WTC11 (cell line): Measurements from ENCODE around the gene MYCBP. TPM values are rescaled to one million over a fixed set of nuclear protein-coding genes. Genes with fewer than 3 reads are reported as not detected.
"Not testable (repeated sequence)": the region's sequence is repeated elsewhere in the genome, so short reads cannot be mapped to it uniquely, and the experiment has no call there.

ENCODE experiments used
- ATAC-seq: fragments of 200-7000 bp; cut with Tn5 transposase; 2 replicates; pipeline ENCODE4 v1.10.0; 2021; ENCODE audit warnings: mild to moderate bottlenecking, moderate library complexity
- CTCF ChIA-PET: fragments of 300-600 bp; sonication (Branson Sonifier 250); formaldehyde crosslinking; loops from one replicate; lab custom pipeline; 2021; ENCODE audit warnings: antibody characterized with exemption; lab: Charles Lee
- POLR2A ChIA-PET: fragments of 350-600 bp; sonication (Branson Sonifier 250); formaldehyde crosslinking; loops from one replicate; lab custom pipeline; 2021; ENCODE audit warnings: antibody characterized with exemption; lab: Charles Lee
- DNase-seq: peaks from one replicate; pipeline ENCODE4 v3.0.0; 2021; ENCODE audit warnings: low spot score
- H3K27ac Mint-ChIP-seq: 2 replicates; pipeline ENCODE4 v1.8.0; 2021; ENCODE audit warnings: mixed read lengths
- H3K27me3 Mint-ChIP-seq: 2 replicates; pipeline ENCODE4 v1.8.0; 2021; ENCODE audit warnings: low read depth, mild to moderate bottlenecking, moderate library complexity, mixed read lengths
- H3K36me3 Mint-ChIP-seq: 2 replicates; pipeline ENCODE4 v1.8.0; 2021; ENCODE audit warnings: mixed read lengths
- H3K4me1 Mint-ChIP-seq: 2 replicates; pipeline ENCODE4 v1.8.0; 2022; ENCODE audit warnings: mixed read lengths
- H3K4me3 Mint-ChIP-seq: 2 replicates; pipeline ENCODE4 v1.8.0; 2021; ENCODE audit warnings: mild to moderate bottlenecking, moderate library complexity, mixed read lengths
- H3K9me3 Mint-ChIP-seq: 2 replicates; pipeline ENCODE4 v1.8.0; 2021; ENCODE audit warnings: mixed read lengths
- EMX1 ChIP-seq: fragments of 250-450 bp; sonication (Bioruptor Pico); IDR thresholded peaks from 2 replicates; pipeline ENCODE4 v1.8.0; 2021; ENCODE audit warnings: mild to moderate bottlenecking
- FOXK1 ChIP-seq: sonication (generic); formaldehyde crosslinking; IDR thresholded peaks from 2 replicates; pipeline ENCODE4 v1.8.0; 2022; ENCODE audit warnings: mild to moderate bottlenecking, moderate library complexity, missing genetic modification reagents
- JAZF1 ChIP-seq: fragments of 250-450 bp; sonication (Bioruptor Pico); IDR thresholded peaks from 2 replicates; pipeline ENCODE4 v1.9.0; 2021; ENCODE audit warnings: moderate library complexity, mild to moderate bottlenecking, inconsistent platforms
- MXD4 ChIP-seq: fragments of 250-450 bp; sonication (Bioruptor Pico); IDR thresholded peaks from 2 replicates; pipeline ENCODE4 v1.8.0; 2021; ENCODE audit warnings: mild to moderate bottlenecking, moderate library complexity, borderline replicate concordance
- OVOL2 ChIP-seq: fragments of 250-450 bp; sonication (Bioruptor Pico); IDR thresholded peaks from 2 replicates; pipeline ENCODE4 v1.9.0; 2021; ENCODE audit warnings: mild to moderate bottlenecking, borderline replicate concordance
- RELA ChIP-seq: sonication (generic); formaldehyde crosslinking; IDR thresholded peaks from 2 replicates; pipeline ENCODE4 v1.8.1; 2022; ENCODE audit warnings: missing genetic modification reagents, mild to moderate bottlenecking, borderline replicate concordance
- TEAD4 ChIP-seq: sonication (generic); formaldehyde crosslinking; IDR thresholded peaks from 2 replicates; pipeline ENCODE4 v1.8.0; 2022; ENCODE audit warnings: mild to moderate bottlenecking, missing genetic modification reagents
- ZNF219 ChIP-seq: sonication (generic); formaldehyde crosslinking; IDR thresholded peaks from 2 replicates; pipeline ENCODE4 v1.8.0; 2023; ENCODE audit warnings: missing genetic modification reagents, mild to moderate bottlenecking, borderline replicate concordance
- ZNF423 ChIP-seq: fragments of 250-450 bp; sonication (Bioruptor Pico); IDR thresholded peaks from 2 replicates; pipeline ENCODE4 v2.1.2; 2022; ENCODE audit warnings: mild to moderate bottlenecking, moderate library complexity
- total RNA-seq: library from RNA; stranded (reverse); gene quantifications from 3 replicates; pipeline ENCODE4 v1.2.3, GENCODE V29; 2021
- TF ChIP-seq, protein P1 (sequence below): sonication (generic); formaldehyde crosslinking; IDR thresholded peaks from 2 replicates; pipeline ENCODE4 v1.8.1; 2022; ENCODE audit warnings: mild to moderate bottlenecking, missing genetic modification reagents, moderate library complexity, borderline replicate concordance
- TF ChIP-seq, protein P2 (sequence below): fragments of 200-600 bp; IDR thresholded peaks from 2 replicates; pipeline ENCODE4 v1.8.0; 2022; ENCODE audit warnings: antibody characterized with exemption
- TF ChIP-seq, protein P3 (sequence below): sonication (generic); formaldehyde crosslinking; IDR thresholded peaks from 2 replicates; pipeline ENCODE4 v1.8.1; 2023; ENCODE audit warnings: mild to moderate bottlenecking, missing genetic modification reagents, moderate library complexity
- TF ChIP-seq, protein P4 (sequence below): sonication (generic); formaldehyde crosslinking; IDR thresholded peaks from 2 replicates; pipeline ENCODE4 v1.8.0; 2022; ENCODE audit warnings: mild to moderate bottlenecking, missing genetic modification reagents
- TF ChIP-seq, protein P5 (sequence below): sonication (generic); formaldehyde crosslinking; IDR thresholded peaks from 2 replicates; pipeline ENCODE4 v1.8.0; 2022; ENCODE audit warnings: mild to moderate bottlenecking, missing genetic modification reagents
- TF ChIP-seq, protein P6 (sequence below): fragments of 250-450 bp; sonication (Bioruptor Pico); IDR thresholded peaks from 2 replicates; pipeline ENCODE4 v2.1.2; 2022; ENCODE audit warnings: mild to moderate bottlenecking, moderate library complexity
- TF ChIP-seq, protein P7 (sequence below): sonication (generic); formaldehyde crosslinking; IDR thresholded peaks from 2 replicates; pipeline ENCODE4 v1.8.1; 2022; ENCODE audit warnings: missing genetic modification reagents, borderline replicate concordance

MYCBP gene
- total RNA-seq, 1 experiment from 2014 or later: 31.4 TPM

DNA sequence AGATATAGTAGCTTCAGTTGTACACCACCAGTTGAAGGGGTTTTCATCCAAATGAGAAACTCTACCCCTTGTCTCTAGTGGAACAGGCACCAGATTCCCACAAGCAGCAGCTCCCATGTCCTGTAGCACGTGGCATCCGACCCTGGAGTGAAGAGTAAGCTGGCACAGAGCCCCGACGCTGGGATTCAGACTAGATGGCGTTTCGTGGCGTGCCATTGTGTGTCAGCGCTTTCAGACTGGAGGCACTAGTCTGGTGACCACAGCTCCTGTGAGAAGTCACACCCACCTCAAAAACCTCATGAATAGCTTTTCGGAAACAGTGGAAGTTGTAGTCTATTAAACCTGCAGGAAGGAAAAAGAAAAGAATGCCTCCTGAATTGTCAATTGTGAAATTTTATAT, 33.8 kb downstream of the MYCBP start:
- Mint-ChIP-seq H3K27ac (no peak overlapping the region), H3K4me3 (no peak overlapping the region), H3K36me3 (peaks cover 32% of the 10 kb centered on the region), H3K4me1 (peaks cover 22% of the 10 kb centered on the region), H3K9me3 (no peaks in the 10 kb centered on the region), H3K27me3 (no peaks in the 10 kb centered on the region)
- CTCF ChIA-PET: no interaction called here
- TF ChIP-seq RELA (CRISPR knock-in tag) (no peak), ZNF219 (CRISPR knock-in tag) (no peak), ZNF423 (CRISPR knock-in tag) (no peak), FOXK1 (CRISPR knock-in tag) (no peak), JAZF1 (CRISPR knock-in tag) (no peak)
- TF ChIP-seq, protein P1, sequence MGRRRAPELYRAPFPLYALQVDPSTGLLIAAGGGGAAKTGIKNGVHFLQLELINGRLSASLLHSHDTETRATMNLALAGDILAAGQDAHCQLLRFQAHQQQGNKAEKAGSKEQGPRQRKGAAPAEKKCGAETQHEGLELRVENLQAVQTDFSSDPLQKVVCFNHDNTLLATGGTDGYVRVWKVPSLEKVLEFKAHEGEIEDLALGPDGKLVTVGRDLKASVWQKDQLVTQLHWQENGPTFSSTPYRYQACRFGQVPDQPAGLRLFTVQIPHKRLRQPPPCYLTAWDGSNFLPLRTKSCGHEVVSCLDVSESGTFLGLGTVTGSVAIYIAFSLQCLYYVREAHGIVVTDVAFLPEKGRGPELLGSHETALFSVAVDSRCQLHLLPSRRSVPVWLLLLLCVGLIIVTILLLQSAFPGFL (CRISPR knock-in tag): no peak
- POLR2A ChIA-PET: interaction anchor here (0.6 kb wide), 1 partner anchor 822 kb away, joined by 4 read pairs; no protein-coding TSS in a partner anchor
- DNase-seq (no peak), ATAC-seq (no peak)

DNA sequence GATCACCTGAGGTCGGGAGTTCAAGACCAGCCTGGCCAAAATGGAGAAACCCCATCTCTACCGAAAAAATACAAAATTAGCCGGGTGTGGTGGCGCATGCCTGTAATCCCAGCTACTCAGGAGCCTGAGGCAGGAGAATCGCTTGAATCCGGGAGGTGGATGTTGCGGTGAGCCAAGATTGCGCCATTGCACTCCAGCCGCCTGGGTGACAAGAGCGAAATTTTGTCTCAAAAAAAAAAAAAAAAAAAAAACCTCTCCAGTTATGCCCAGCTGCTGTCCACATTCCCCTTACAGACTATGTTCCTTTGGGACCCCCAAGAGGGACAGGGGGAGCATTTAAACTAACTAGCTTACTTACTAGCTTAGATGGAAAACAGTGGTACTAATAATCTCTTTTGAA, 36.8 kb downstream of the MYCBP start:
- not testable (repeated sequence) for DNase-seq

DNA sequence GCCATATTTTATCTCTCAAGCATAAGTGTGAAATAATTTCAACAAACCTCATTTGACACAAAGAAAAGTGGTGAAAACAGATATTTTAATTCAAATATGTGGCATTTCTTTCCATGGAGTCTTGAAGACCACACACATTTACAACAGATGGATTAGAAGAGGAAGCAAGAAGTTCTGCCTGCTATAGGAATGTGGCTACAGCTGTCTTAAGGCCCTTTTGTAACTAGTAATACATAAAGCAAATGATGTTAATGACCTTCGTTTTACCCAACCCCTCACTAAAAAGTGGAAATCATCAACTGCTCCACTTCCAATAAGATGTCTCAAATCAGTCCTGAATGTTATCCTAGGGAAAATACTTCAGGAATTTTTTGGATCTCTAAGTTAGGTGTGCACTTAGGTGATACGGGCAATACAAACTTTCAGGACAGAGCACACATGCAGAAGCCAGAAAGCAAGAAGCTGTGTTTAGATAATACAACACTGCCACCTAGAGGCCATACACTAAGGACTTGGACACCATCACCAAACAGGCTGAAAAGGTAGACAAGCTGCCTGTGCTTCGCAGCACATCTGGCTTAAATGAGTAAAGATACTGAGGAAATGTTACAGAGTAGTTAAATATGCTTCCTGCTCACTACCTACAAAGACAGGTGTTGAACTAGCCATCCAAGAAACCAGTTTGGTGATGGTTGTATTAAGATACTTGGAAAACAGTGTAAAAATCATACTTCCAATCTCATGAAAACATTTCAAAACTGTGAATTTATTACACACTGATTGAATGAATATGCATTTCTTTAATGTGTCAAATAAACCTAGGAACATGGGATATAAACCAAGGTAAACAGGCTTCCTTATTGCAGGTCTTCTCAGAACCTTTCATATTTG, 38.0 kb downstream of the MYCBP start:
- ChIA-PET CTCF (interaction anchor here (0.5 to 2.7 kb wide), 48 partner anchors 9 to 845 kb away, joined by 3 to 42 read pairs (median 4); partner anchors contain the start of gene SF3A3), POLR2A (interaction anchor here (0.6 to 1.1 kb wide), 2 partner anchors 10 to 236 kb away, joined by 3 read pairs; no protein-coding TSS in a partner anchor)
- Mint-ChIP-seq H3K9me3 (no peaks in the 10 kb centered on the region), H3K27ac (no peak overlapping the region), H3K4me3 (no peak overlapping the region), H3K4me1 (peaks cover 22% of the 10 kb centered on the region), H3K27me3 (no peaks in the 10 kb centered on the region), H3K36me3 (peaks cover 16% of the 10 kb centered on the region)
- DNase-seq: peak; percentile 37
- peak; percentile 87 for ATAC-seq
- TF ChIP-seq, protein P2, sequence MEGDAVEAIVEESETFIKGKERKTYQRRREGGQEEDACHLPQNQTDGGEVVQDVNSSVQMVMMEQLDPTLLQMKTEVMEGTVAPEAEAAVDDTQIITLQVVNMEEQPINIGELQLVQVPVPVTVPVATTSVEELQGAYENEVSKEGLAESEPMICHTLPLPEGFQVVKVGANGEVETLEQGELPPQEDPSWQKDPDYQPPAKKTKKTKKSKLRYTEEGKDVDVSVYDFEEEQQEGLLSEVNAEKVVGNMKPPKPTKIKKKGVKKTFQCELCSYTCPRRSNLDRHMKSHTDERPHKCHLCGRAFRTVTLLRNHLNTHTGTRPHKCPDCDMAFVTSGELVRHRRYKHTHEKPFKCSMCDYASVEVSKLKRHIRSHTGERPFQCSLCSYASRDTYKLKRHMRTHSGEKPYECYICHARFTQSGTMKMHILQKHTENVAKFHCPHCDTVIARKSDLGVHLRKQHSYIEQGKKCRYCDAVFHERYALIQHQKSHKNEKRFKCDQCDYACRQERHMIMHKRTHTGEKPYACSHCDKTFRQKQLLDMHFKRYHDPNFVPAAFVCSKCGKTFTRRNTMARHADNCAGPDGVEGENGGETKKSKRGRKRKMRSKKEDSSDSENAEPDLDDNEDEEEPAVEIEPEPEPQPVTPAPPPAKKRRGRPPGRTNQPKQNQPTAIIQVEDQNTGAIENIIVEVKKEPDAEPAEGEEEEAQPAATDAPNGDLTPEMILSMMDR: peak; percentile 68
- TF ChIP-seq, protein P3, sequence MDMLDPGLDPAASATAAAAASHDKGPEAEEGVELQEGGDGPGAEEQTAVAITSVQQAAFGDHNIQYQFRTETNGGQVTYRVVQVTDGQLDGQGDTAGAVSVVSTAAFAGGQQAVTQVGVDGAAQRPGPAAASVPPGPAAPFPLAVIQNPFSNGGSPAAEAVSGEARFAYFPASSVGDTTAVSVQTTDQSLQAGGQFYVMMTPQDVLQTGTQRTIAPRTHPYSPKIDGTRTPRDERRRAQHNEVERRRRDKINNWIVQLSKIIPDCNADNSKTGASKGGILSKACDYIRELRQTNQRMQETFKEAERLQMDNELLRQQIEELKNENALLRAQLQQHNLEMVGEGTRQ (CRISPR knock-in tag): no peak

More for the DNA sequence above, 36.8 kb downstream of the MYCBP start:
- CTCF ChIA-PET: interaction anchor here (0.7 to 2.7 kb wide), 2 partner anchors 263 to 333 kb away, joined by 3 to 10 read pairs; no protein-coding TSS in a partner anchor
- H3K9me3 Mint-ChIP-seq, ATAC-seq, H3K27ac Mint-ChIP-seq, H3K4me3 Mint-ChIP-seq, H3K27me3 Mint-ChIP-seq, POLR2A ChIA-PET: not testable (repeated sequence)
- Mint-ChIP-seq H3K4me1 (peaks cover 22% of the 10 kb centered on the region), H3K36me3 (peaks cover 19% of the 10 kb centered on the region)

DNA sequence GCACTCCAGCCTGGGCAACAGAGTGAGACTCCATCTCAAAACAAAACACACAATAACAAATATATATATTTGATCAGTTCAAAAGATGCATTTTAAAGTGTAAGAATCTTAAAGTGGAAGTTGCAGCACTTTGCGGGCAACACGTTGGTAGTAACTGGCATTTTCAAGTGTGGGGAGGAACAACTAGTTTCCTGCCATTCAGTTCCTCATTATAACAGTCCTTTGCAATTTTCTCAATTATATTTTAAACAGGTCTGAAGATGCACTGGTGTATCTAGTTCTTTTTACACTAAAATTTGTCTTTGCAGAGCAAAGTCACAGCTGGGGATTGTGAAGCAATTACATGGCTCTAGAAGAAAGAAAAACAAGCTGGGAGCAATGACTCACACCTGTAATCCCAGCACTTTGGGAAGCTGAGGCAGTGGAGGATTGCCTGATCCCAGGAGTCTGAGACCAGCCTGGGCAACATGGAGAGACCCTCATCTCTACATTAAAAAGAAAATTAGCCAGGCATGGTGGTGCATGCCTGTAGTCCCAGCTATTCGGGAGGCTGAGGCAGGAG, 38.8 kb downstream of the MYCBP start:
- Mint-ChIP-seq H3K36me3 (peaks cover 13% of the 10 kb centered on the region), H3K9me3 (no peaks in the 10 kb centered on the region), H3K27me3 (no peaks in the 10 kb centered on the region), H3K4me1 (peaks cover 22% of the 10 kb centered on the region), H3K4me3 (no peak overlapping the region), H3K27ac (no peak overlapping the region)
- ATAC-seq (no peak), DNase-seq (no peak)
- ChIA-PET POLR2A (no interaction called here), CTCF (interaction anchor here (0.5 to 2.7 kb wide), 22 partner anchors 11 to 844 kb away, joined by 3 to 42 read pairs (median 5); partner anchors contain the start of gene SF3A3)
- TF ChIP-seq, protein P4, sequence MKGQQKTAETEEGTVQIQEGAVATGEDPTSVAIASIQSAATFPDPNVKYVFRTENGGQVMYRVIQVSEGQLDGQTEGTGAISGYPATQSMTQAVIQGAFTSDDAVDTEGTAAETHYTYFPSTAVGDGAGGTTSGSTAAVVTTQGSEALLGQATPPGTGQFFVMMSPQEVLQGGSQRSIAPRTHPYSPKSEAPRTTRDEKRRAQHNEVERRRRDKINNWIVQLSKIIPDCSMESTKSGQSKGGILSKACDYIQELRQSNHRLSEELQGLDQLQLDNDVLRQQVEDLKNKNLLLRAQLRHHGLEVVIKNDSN: no peak
- TF ChIP-seq, protein P5, sequence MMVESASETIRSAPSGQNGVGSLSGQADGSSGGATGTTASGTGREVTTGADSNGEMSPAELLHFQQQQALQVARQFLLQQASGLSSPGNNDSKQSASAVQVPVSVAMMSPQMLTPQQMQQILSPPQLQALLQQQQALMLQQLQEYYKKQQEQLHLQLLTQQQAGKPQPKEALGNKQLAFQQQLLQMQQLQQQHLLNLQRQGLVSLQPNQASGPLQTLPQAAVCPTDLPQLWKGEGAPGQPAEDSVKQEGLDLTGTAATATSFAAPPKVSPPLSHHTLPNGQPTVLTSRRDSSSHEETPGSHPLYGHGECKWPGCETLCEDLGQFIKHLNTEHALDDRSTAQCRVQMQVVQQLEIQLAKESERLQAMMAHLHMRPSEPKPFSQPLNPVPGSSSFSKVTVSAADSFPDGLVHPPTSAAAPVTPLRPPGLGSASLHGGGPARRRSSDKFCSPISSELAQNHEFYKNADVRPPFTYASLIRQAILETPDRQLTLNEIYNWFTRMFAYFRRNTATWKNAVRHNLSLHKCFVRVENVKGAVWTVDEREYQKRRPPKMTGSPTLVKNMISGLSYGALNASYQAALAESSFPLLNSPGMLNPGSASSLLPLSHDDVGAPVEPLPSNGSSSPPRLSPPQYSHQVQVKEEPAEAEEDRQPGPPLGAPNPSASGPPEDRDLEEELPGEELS (CRISPR knock-in tag): no peak
- TF ChIP-seq, protein P6, sequence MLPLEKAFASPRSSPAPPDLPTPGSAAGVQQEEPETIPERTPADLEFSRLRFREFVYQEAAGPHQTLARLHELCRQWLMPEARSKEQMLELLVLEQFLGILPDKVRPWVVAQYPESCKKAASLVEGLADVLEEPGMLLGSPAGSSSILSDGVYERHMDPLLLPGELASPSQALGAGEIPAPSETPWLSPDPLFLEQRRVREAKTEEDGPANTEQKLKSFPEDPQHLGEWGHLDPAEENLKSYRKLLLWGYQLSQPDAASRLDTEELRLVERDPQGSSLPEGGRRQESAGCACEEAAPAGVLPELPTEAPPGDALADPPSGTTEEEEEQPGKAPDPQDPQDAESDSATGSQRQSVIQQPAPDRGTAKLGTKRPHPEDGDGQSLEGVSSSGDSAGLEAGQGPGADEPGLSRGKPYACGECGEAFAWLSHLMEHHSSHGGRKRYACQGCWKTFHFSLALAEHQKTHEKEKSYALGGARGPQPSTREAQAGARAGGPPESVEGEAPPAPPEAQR: no peak
- TF ChIP-seq, protein P7, sequence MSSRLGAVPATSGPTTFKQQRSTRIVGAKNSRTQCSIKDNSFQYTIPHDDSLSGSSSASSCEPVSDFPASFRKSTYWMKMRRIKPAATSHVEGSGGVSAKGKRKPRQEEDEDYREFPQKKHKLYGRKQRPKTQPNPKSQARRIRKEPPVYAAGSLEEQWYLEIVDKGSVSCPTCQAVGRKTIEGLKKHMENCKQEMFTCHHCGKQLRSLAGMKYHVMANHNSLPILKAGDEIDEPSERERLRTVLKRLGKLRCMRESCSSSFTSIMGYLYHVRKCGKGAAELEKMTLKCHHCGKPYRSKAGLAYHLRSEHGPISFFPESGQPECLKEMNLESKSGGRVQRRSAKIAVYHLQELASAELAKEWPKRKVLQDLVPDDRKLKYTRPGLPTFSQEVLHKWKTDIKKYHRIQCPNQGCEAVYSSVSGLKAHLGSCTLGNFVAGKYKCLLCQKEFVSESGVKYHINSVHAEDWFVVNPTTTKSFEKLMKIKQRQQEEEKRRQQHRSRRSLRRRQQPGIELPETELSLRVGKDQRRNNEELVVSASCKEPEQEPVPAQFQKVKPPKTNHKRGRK (CRISPR knock-in tag): no peak
- TF ChIP-seq OVOL2 (CRISPR knock-in tag): no peak
- TF ChIP-seq MXD4 (CRISPR knock-in tag): no peak
- no peak for TF ChIP-seq TEAD4 (CRISPR knock-in tag)
- no peak for TF ChIP-seq EMX1 (CRISPR knock-in tag)
